ENCODE measurements around the gene UBAC1. TPM values are rescaled to one million over a fixed set of nuclear protein-coding genes. Genes with fewer than 3 reads are reported as not detected.

The UBAC1 gene
- total and polyA plus RNA-seq, 9 of the 15 experiments (the other 6 are each of a cell fraction or from before 2014, with no cell fraction given), result 94.0 to 399 (median 228) TPM

Other genes starting within 250 kb of the UBAC1 start
- gene CAMSAP1, start 53.8 kb downstream of the UBAC1 start, total RNA-seq (2014; rRNA removed), result 18.1 and 23.4 TPM in 2 replicates
- gene CAMSAP1, start 53.8 kb downstream of the UBAC1 start, total RNA-seq (2014; rRNA removed; fragmentation: Illumina TruSeq; extraction: Trizol), result 14.3 TPM in 2 replicates
- 13.9 and 15.7 TPM in 2 replicates for gene CAMSAP1, start 53.8 kb downstream of the UBAC1 start, total RNA-seq (2015; rRNA removed; fragmentation: Illumina TruSeq; extraction: Trizol)
- 28.8 and 32.8 TPM in 2 replicates for gene CAMSAP1, start 53.8 kb downstream of the UBAC1 start, total RNA-seq (2021)
- 6.3 and 6.9 TPM in 2 replicates for gene CAMSAP1, start 53.8 kb downstream of the UBAC1 start, polyA plus RNA-seq (2011; rRNA removed)
- 14.9 and 19.7 TPM in 2 replicates for gene CAMSAP1, start 53.8 kb downstream of the UBAC1 start, polyA plus RNA-seq (2014; fragmentation: Illumina TruSeq; extraction: Trizol)
- gene CAMSAP1, start 53.8 kb downstream of the UBAC1 start, polyA plus RNA-seq (2014; fragmentation: Nextera tagmentation; extraction: Ambion mirVana), result 1 to 10 TPM; 1.5 to 1.6 TPM
- 10.0 and 11.3 TPM in 2 replicates for gene CAMSAP1, start 53.8 kb downstream of the UBAC1 start, polyA plus RNA-seq (2014; rRNA removed)
- gene NACC2, start 133.9 kb upstream of the UBAC1 start, total RNA-seq (2014; rRNA removed), result 16.6 and 21.1 TPM in 2 replicates
- gene NACC2, start 133.9 kb upstream of the UBAC1 start, total RNA-seq (2014; rRNA removed; fragmentation: Illumina TruSeq; extraction: Trizol), result 4.4 and 4.8 TPM in 2 replicates
- gene NACC2, start 133.9 kb upstream of the UBAC1 start, total RNA-seq (2015; rRNA removed; fragmentation: Illumina TruSeq; extraction: Trizol), result 9.9 and 10.1 TPM in 2 replicates
- gene NACC2, start 133.9 kb upstream of the UBAC1 start, total RNA-seq (2021), result 22.2 and 25.1 TPM in 2 replicates
- 5.6 TPM in 2 replicates for gene NACC2, start 133.9 kb upstream of the UBAC1 start, polyA plus RNA-seq (2011; rRNA removed)
- 5.2 and 8.0 TPM in 2 replicates for gene NACC2, start 133.9 kb upstream of the UBAC1 start, polyA plus RNA-seq (2014; fragmentation: Illumina TruSeq; extraction: Trizol)
- under 1 TPM; 0.70 to 0.73 TPM for gene NACC2, start 133.9 kb upstream of the UBAC1 start, polyA plus RNA-seq (2014; fragmentation: Nextera tagmentation; extraction: Ambion mirVana)
- 11.7 and 12.5 TPM in 2 replicates for gene NACC2, start 133.9 kb upstream of the UBAC1 start, polyA plus RNA-seq (2014; rRNA removed)
- gene TMEM250, start 157.5 kb upstream of the UBAC1 start, total RNA-seq (2014; rRNA removed), result 44.6 and 51.3 TPM in 2 replicates
- 6.2 and 6.7 TPM in 2 replicates for gene TMEM250, start 157.5 kb upstream of the UBAC1 start, total RNA-seq (2014; rRNA removed; fragmentation: Illumina TruSeq; extraction: Trizol)
- gene TMEM250, start 157.5 kb upstream of the UBAC1 start, total RNA-seq (2015; rRNA removed; fragmentation: Illumina TruSeq; extraction: Trizol), result 21.6 and 23.3 TPM in 2 replicates
- gene TMEM250, start 157.5 kb upstream of the UBAC1 start, total RNA-seq (2021), result 40.6 and 43.1 TPM in 2 replicates
- gene TMEM250, start 157.5 kb upstream of the UBAC1 start, polyA plus RNA-seq (2011; rRNA removed), result 11.5 and 12.2 TPM in 2 replicates
- 9.8 and 16.8 TPM in 2 replicates for gene TMEM250, start 157.5 kb upstream of the UBAC1 start, polyA plus RNA-seq (2014; fragmentation: Illumina TruSeq; extraction: Trizol)
- gene TMEM250, start 157.5 kb upstream of the UBAC1 start, polyA plus RNA-seq (2014; fragmentation: Nextera tagmentation; extraction: Ambion mirVana), result under 1 TPM; 0.32 to 0.64 TPM
- 25.1 and 28.0 TPM in 2 replicates for gene TMEM250, start 157.5 kb upstream of the UBAC1 start, polyA plus RNA-seq (2014; rRNA removed)
- gene LHX3, start 243.8 kb upstream of the UBAC1 start, total RNA-seq (2014; rRNA removed), result not detected in 2 replicates
- gene LHX3, start 243.8 kb upstream of the UBAC1 start, total RNA-seq (2014; rRNA removed; fragmentation: Illumina TruSeq; extraction: Trizol), result not detected in 2 replicates
- not detected in 2 replicates for gene LHX3, start 243.8 kb upstream of the UBAC1 start, total RNA-seq (2015; rRNA removed; fragmentation: Illumina TruSeq; extraction: Trizol)
- gene LHX3, start 243.8 kb upstream of the UBAC1 start, total RNA-seq (2021), result 0.09 TPM in 1 of 2 replicates, not detected in the other
- not detected in 2 replicates for gene LHX3, start 243.8 kb upstream of the UBAC1 start, polyA plus RNA-seq (2011; rRNA removed)
- gene LHX3, start 243.8 kb upstream of the UBAC1 start, polyA plus RNA-seq (2014; fragmentation: Illumina TruSeq; extraction: Trizol), result not detected in 2 replicates
- gene LHX3, start 243.8 kb upstream of the UBAC1 start, polyA plus RNA-seq (2014; fragmentation: Nextera tagmentation; extraction: Ambion mirVana), result not detected
- not detected in 2 replicates for gene LHX3, start 243.8 kb upstream of the UBAC1 start, polyA plus RNA-seq (2014; rRNA removed)